ENCODE data around the gene DNPH1. TPM values are rescaled to one million over a fixed set of nuclear protein-coding genes. Genes with fewer than 3 reads are reported as not detected.

DNPH1 gene
- total and polyA plus RNA-seq, 9 of the 15 experiments (the other 6 are each of a cell fraction or from before 2014, with no cell fraction given) = 7.3 to 300 (median 68.7) TPM

DNA sequence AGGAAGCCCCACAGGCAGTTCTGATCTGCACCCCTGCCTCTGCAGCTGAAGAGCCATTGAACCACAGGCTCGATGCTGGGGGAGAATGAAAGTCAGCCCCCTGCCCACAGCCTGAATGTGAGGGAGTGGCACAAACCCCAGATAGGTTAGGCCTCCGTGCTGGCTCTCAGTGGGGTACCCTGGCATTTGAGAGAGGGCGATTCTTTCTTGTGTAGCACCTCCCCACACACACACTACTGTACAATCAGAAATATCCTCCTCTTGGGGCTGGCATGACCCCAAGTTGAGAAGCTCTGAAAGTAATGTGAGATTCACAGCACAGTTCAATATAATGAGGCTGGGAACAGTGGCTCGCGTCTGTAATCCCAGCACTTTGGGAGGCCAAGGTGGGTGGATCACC is 31.9 kb upstream of the DNPH1 start:
- no peak overlapping the region for H3K4me3 ChIP-seq
- TF ChIP-seq, protein P1, sequence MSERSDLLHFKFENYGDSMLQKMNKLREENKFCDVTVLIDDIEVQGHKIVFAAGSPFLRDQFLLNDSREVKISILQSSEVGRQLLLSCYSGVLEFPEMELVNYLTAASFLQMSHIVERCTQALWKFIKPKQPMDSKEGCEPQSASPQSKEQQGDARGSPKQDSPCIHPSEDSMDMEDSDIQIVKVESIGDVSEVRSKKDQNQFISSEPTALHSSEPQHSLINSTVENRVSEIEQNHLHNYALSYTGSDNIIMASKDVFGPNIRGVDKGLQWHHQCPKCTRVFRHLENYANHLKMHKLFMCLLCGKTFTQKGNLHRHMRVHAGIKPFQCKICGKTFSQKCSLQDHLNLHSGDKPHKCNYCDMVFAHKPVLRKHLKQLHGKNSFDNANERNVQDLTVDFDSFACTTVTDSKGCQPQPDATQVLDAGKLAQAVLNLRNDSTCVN (CRISPR knock-in tag; IDR thresholded peaks at IDR 0.05) = no peak
- TF ChIP-seq GATAD2B (IDR thresholded peaks at IDR 0.05; ENCODE audit: borderline replicate concordance) (no peak), ZKSCAN8 (CRISPR knock-in tag; IDR thresholded peaks at IDR 0.05) (no peak), NCOA6 (IDR thresholded peaks at IDR 0.05) (no peak), HIVEP1 (CRISPR knock-in tag; IDR thresholded peaks at IDR 0.05) (no peak), GTF2E2 (tag; IDR thresholded peaks at IDR 0.05) (no peak), ZNF347 (CRISPR knock-in tag; IDR thresholded peaks at IDR 0.05; ENCODE audit: low read depth) (no peak), NFYB (IDR thresholded peaks at IDR 0.05; ENCODE audit: extremely low read depth, insufficient read length) (no peak), CEBPB (tag; IDR thresholded peaks at IDR 0.05) (no peak), ZNF121 (CRISPR knock-in tag; conservative IDR thresholded peaks at IDR 0.05) (no peak), TAL1 (IDR thresholded peaks at IDR 0.05) (no peak), SMARCA4 (IDR thresholded peaks at IDR 0.05) (no peak), RHOXF2B (CRISPR knock-in tag; conservative IDR thresholded peaks at IDR 0.05) (no peak), ZNF324 (CRISPR knock-in tag; IDR thresholded peaks at IDR 0.05) (no peak), BRD9 (IDR thresholded peaks at IDR 0.05; ENCODE audit: low read depth, partially characterized antibody) (no peak), PYGO2 (tag; IDR thresholded peaks at IDR 0.05) (no peak), HMG20B (CRISPR knock-in tag; IDR thresholded peaks at IDR 0.05) (no peak)
- TF ChIP-seq, protein P2, sequence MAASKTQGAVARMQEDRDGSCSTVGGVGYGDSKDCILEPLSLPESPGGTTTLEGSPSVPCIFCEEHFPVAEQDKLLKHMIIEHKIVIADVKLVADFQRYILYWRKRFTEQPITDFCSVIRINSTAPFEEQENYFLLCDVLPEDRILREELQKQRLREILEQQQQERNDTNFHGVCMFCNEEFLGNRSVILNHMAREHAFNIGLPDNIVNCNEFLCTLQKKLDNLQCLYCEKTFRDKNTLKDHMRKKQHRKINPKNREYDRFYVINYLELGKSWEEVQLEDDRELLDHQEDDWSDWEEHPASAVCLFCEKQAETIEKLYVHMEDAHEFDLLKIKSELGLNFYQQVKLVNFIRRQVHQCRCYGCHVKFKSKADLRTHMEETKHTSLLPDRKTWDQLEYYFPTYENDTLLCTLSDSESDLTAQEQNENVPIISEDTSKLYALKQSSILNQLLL (CRISPR knock-in tag; IDR thresholded peaks at IDR 0.05; ENCODE audit: borderline replicate concordance) = no peak
- TF ChIP-seq, protein P3, sequence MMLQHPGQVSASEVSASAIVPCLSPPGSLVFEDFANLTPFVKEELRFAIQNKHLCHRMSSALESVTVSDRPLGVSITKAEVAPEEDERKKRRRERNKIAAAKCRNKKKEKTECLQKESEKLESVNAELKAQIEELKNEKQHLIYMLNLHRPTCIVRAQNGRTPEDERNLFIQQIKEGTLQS (IDR thresholded peaks at IDR 0.05) = no peak
- TF ChIP-seq, protein P3 (CRISPR knock-in tag; conservative IDR thresholded peaks at IDR 0.05) = no peak
- no peak overlapping the region for H2AFZ ChIP-seq (ENCODE audit: low read depth, low read length)
- no TSS peak for BruUV-seq (replicated peaks)
- no peak overlapping the region for H3K9ac ChIP-seq (ENCODE audit: insufficient read depth in 1 of 2, low read depth in 2 of 2, low read length in 2 of 2)
- POLR2A ChIA-PET = no interaction called here
- H3K9me3 ChIP-seq (replicated peaks; ENCODE audit: control insufficient read depth, insufficient read depth, low read depth, low read length) = no peaks in the 10 kb centered on the region
- H3K27me3 ChIP-seq (ENCODE audit: control insufficient read depth in 2 of 2, insufficient read depth in 2 of 2, low read length in 2 of 2) = peaks cover 17 to 36% of the 10 kb centered on the region in 2 experiments
- DNase-seq (ENCODE audit: extremely low read depth in 1 of 4, low spot score in 3 of 4) (no peak), FAIRE-seq (no peak), ATAC-seq (no peak)
- 19% methylated on average over 5 of the region's 5 CpGs for WGBS (ENCODE audit: insufficient coverage, low coverage, missing lambda C conversion rate)
- no peaks in the 10 kb centered on the region for H3K9me1 ChIP-seq (ENCODE audit: control insufficient read depth, insufficient read depth, low read length)
- intact Hi-C loops (cut with micrococcal nuclease) = loop anchor here (5.0 to 10.0 kb wide), 3 partner anchors 136 to 814 kb away; no protein-coding TSS in a partner anchor
- H3K79me2 ChIP-seq (ENCODE audit: control insufficient read depth, insufficient read depth, low read length) = no peaks in the 10 kb centered on the region
- no peak overlapping the region for H3K4me2 ChIP-seq (ENCODE audit: insufficient read depth, low read length)
- in situ Hi-C loops (cut with MboI) = loop anchor here (5.0 kb wide), 1 partner anchor 231 kb away; no protein-coding TSS in a partner anchor
- H3K27ac ChIP-seq (ENCODE audit: extremely low read depth, low read depth, low read length) = no peak overlapping the region
- no peaks in the 10 kb centered on the region for H3K36me3 ChIP-seq (ENCODE audit: control insufficient read depth, insufficient read depth, low read length)
- H3K4me1 ChIP-seq (replicated peaks in 1 of 2; ENCODE audit: control insufficient read depth in 2 of 2, insufficient read depth in 2 of 2, low read length in 2 of 2) = peaks cover 0 to 22% of the 10 kb centered on the region in 2 experiments; a peak in 2 of 5 replicates
- CTCF ChIA-PET (ENCODE audit: low intra/inter-chr PET ratio) = no interaction called here
- peaks cover 4% of the 10 kb centered on the region; the same call in 1 of the 2 replicates for H4K20me1 ChIP-seq (replicated peaks; ENCODE audit: control insufficient read depth, insufficient read depth, low read length)
